HG03442 (cell line): ENCODE measurements around the gene TERB1.

Experiments used
- ATAC-seq: cut with Tn5 transposase; IDR thresholded peaks from one replicate; pipeline ENCODE4 v1.9.1; 2021; ENCODE audit warnings: mild to moderate bottlenecking, moderate library complexity; ENCODE audit not compliant: unreplicated experiment

The TERB1 gene

DNA sequence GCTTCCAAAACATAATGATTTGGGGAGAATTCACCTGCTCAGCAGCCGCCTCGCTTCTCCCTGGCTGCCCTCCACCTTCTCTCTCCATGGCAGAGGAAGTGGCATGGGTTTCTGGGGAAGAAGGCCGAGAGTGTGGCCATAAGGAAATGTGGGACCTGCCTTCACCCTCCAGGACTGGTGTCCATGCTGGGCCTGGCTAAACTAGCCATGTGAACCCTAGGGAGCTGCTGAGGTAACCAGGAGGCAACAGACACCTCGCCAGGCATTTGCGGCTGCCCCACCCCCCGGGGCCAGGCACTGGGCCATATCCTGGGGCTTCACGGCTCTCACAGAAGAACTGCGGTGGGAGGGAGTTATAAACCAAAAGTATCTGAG is 94.9 kb downstream of the TERB1 start:
- no peak for ATAC-seq

DNA sequence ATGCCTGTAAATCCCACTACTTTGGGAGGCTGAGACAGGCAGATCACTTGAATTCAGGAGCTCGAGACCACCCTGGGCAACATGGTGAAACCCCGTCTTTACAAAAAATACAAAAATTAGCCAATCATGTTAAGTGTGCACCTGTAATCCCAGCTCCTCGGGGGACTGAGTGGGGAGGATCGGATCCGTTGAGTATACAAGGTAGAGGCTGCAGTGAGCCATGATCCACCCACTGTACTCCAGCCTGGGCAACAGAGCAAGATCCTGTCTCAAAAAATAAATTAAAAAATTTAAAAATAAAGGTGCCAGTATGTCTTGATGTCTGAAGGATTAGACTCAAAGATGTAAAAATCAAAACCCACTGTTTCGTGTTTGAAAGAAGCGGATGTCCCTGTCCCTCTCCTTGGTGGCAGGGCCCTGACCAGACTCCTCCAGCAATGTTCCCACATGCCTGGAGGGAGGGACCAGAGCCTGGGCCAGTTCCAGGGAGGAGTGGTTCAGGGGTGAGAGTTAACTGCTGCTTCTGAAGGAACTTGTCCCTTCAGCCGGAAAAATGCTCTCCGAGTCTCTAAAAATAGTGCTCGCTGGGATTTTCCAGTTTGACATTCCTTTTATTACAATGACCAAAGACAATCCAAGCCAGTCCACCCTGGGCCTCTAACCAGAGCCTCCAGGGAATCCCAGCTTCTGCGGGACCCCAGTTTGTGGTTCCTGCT is 95.4 kb downstream of the TERB1 start:
- ATAC-seq = no peak
